Measurements from ENCODE around the gene TLX1. TPM values are rescaled to one million over a fixed set of nuclear protein-coding genes. Genes with fewer than 3 reads are reported as not detected.

TLX1 gene
- total RNA-seq, 4 donors from 2014 or later = not detected

- no peak for TF ChIP-seq CTCF (IDR thresholded peaks at IDR 0.05 in 4 of 5, conservative IDR thresholded peaks at IDR 0.05 in 1 of 5)
- H3K27ac ChIP-seq = no peak overlapping the region
These were observed 4.3 kb downstream of the TLX1 start for GRCh38 chr10:101135141-101136006.

GRCh38 chr10:101136007-101136707, 5.1 kb downstream of the TLX1 start:
- no peak overlapping the region for H3K27ac ChIP-seq
- H3K4me3 ChIP-seq = no peak overlapping the region
- H3K36me3 ChIP-seq = no peaks in the 10 kb centered on the region
- intact Hi-C loops (cut with DNase I; ENCODE audit: low total_unique reads) = no loop called here
- DNase-seq (no peak), ATAC-seq (no peak)
- in situ Hi-C loops (cut with MboI; ENCODE audit: low sequenced_read_pairs in 4 of 4) = no loop called here
- no peaks in the 10 kb centered on the region for H3K9me3 ChIP-seq
- H3K4me1 ChIP-seq = peaks cover 10 to 24% of the 10 kb centered on the region in 2 donors
- peaks cover 89 to 98% (median 95%) of the 10 kb centered on the region in 3 donors for H3K27me3 ChIP-seq
- no peak for TF ChIP-seq CTCF (IDR thresholded peaks at IDR 0.05 in 4 of 5, conservative IDR thresholded peaks at IDR 0.05 in 1 of 5)
- no peak for TF ChIP-seq POLR2A (IDR thresholded peaks at IDR 0.05)

More at GRCh38 chr10:101135141-101136006, 4.3 kb downstream of the TLX1 start:
- DNase-seq (no peak), ATAC-seq (no peak)
- peaks cover 15 to 29% of the 10 kb centered on the region in 2 donors for H3K4me1 ChIP-seq
- H3K27me3 ChIP-seq = peaks cover 89 to 98% (median 95%) of the 10 kb centered on the region in 3 donors
- no peaks in the 10 kb centered on the region for H3K9me3 ChIP-seq
- intact Hi-C loops (cut with DNase I; ENCODE audit: low total_unique reads) (no loop called here), in situ Hi-C loops (cut with MboI; ENCODE audit: low sequenced_read_pairs in 4 of 4) (no loop called here)
- no peaks in the 10 kb centered on the region for H3K36me3 ChIP-seq
- H3K4me3 ChIP-seq = peak overlapping the region in 3 of 4 donors; percentile 27 to 34 (median 32)

- H3K27me3 ChIP-seq = peaks cover 89 to 98% (median 95%) of the 10 kb centered on the region in 3 donors
These were observed 5.6 kb downstream of the TLX1 start for GRCh38 chr10:101136708-101137121.

GRCh38 chr10:101137271-101137670, 6.2 kb downstream of the TLX1 start:
- TF ChIP-seq CTCF (IDR thresholded peaks at IDR 0.05 in 4 of 5, conservative IDR thresholded peaks at IDR 0.05 in 1 of 5) = no peak
- TF ChIP-seq POLR2A (IDR thresholded peaks at IDR 0.05) = no peak
- intact Hi-C loops (cut with DNase I; ENCODE audit: low total_unique reads) = no loop called here

More at GRCh38 chr10:101136708-101137121, 5.6 kb downstream of the TLX1 start:
- Histone ChIP-seq H3K4me3 (no peak overlapping the region), H3K9me3 (no peaks in the 10 kb centered on the region), H3K27ac (no peak overlapping the region), H3K36me3 (no peaks in the 10 kb centered on the region), H3K4me1 (peaks cover 7 to 19% of the 10 kb centered on the region in 2 donors)
- no peak for DNase-seq
- in situ Hi-C loops (cut with MboI; ENCODE audit: low sequenced_read_pairs in 4 of 4) = no loop called here
- ATAC-seq = no peak
- intact Hi-C loops (cut with DNase I; ENCODE audit: low total_unique reads) = no loop called here
- no peak for TF ChIP-seq CTCF (IDR thresholded peaks at IDR 0.05 in 4 of 5, conservative IDR thresholded peaks at IDR 0.05 in 1 of 5)
- no peak for TF ChIP-seq POLR2A (IDR thresholded peaks at IDR 0.05)

More at GRCh38 chr10:101137271-101137670, 6.2 kb downstream of the TLX1 start:
- Histone ChIP-seq H3K36me3 (no peaks in the 10 kb centered on the region), H3K27me3 (peaks cover 87 to 96% (median 95%) of the 10 kb centered on the region in 3 donors), H3K4me3 (no peak overlapping the region), H3K27ac (no peak overlapping the region), H3K9me3 (no peaks in the 10 kb centered on the region), H3K4me1 (peaks cover 7 to 15% of the 10 kb centered on the region in 2 donors)
- no peak for DNase-seq
- in situ Hi-C loops (cut with MboI; ENCODE audit: low sequenced_read_pairs in 4 of 4) = no loop called here
- ATAC-seq = no peak
